ENCODE results near the gene NPLOC4.

Gene NPLOC4

GRCh38 chr17:81550285-81550684 is 86.6 kb downstream of the NPLOC4 start:
- H3K4me3 ChIP-seq (ENCODE audit: low read depth, low read length), result no peak overlapping the region
- no peak for DNase-seq (ENCODE audit: low read depth)
- TF ChIP-seq, protein P1, sequence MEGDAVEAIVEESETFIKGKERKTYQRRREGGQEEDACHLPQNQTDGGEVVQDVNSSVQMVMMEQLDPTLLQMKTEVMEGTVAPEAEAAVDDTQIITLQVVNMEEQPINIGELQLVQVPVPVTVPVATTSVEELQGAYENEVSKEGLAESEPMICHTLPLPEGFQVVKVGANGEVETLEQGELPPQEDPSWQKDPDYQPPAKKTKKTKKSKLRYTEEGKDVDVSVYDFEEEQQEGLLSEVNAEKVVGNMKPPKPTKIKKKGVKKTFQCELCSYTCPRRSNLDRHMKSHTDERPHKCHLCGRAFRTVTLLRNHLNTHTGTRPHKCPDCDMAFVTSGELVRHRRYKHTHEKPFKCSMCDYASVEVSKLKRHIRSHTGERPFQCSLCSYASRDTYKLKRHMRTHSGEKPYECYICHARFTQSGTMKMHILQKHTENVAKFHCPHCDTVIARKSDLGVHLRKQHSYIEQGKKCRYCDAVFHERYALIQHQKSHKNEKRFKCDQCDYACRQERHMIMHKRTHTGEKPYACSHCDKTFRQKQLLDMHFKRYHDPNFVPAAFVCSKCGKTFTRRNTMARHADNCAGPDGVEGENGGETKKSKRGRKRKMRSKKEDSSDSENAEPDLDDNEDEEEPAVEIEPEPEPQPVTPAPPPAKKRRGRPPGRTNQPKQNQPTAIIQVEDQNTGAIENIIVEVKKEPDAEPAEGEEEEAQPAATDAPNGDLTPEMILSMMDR (IDR thresholded peaks at IDR 0.05; ENCODE audit: control insufficient read depth, extremely low read depth, insufficient read depth), result no peak

DNA sequence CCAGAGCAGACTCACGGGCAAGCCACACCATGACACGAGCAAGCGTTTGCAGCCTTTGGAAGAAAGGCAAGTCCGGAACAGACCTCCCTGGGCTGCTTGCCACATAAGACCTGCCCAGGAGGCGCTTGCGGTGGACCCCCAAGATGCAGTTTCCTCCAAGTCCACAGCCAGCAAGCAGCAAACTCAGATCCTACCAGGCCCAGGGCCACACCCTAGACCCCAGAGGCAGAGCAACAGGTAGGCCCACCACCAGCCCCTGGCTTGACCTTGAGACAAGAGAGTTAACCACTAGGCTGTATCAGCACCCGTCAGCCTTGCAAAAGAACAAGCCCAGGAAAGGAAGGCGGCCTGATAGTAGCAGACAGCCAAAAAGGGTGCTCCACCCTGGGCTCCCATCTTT is 87.1 kb downstream of the NPLOC4 start:
- TF ChIP-seq, protein P1 (IDR thresholded peaks at IDR 0.05; ENCODE audit: control insufficient read depth, extremely low read depth, insufficient read depth), result no peak
- DNase-seq (ENCODE audit: low read depth), result no peak
- no peak overlapping the region for H3K4me3 ChIP-seq (ENCODE audit: low read depth, low read length)

DNA sequence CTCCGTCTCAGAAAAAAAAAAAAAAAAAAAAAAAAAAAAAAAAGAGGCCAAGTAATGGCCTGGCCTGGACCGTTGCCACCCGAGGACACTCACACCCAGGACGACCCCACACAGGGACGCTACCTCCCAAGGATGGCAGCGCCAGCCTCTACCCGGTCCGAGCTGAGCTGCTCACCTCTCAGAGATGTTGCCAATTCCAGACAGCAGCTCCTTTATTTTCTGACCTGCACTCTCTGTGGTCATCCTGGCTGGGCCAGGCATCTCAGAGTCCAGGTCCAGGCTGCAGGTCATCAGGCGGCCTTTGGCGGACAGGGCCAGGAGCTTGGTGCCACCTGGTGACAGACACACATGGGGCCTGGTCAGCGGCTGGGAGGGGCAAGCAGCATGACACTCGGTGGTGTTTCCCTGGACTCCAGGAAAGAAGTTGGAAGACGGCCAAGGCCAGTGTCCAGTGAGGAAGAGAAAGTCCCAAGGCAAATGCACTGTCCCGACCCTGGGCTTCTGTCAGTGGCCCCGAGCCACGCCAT is 87.8 kb downstream of the NPLOC4 start:
- H3K4me3 ChIP-seq (ENCODE audit: low read depth, low read length), result no peak overlapping the region
- TF ChIP-seq, protein P1 (IDR thresholded peaks at IDR 0.05; ENCODE audit: control insufficient read depth, extremely low read depth, insufficient read depth), result no peak
- no peak for DNase-seq (ENCODE audit: low read depth)

- TF ChIP-seq, protein P1 (IDR thresholded peaks at IDR 0.05; ENCODE audit: control insufficient read depth, extremely low read depth, insufficient read depth), result no peak
- H3K4me3 ChIP-seq (ENCODE audit: low read depth, low read length), result no peak overlapping the region
- no peak for DNase-seq (ENCODE audit: low read depth)
These were observed 89.3 kb downstream of the NPLOC4 start for GRCh38 chr17:81547614-81547982.

- DNase-seq (ENCODE audit: low read depth), result no peak
- H3K4me3 ChIP-seq (ENCODE audit: low read depth, low read length), result no peak overlapping the region
- TF ChIP-seq, protein P1 (IDR thresholded peaks at IDR 0.05; ENCODE audit: control insufficient read depth, extremely low read depth, insufficient read depth), result no peak
These were observed 89.9 kb downstream of the NPLOC4 start for GRCh38 chr17:81546906-81547613.

DNA sequence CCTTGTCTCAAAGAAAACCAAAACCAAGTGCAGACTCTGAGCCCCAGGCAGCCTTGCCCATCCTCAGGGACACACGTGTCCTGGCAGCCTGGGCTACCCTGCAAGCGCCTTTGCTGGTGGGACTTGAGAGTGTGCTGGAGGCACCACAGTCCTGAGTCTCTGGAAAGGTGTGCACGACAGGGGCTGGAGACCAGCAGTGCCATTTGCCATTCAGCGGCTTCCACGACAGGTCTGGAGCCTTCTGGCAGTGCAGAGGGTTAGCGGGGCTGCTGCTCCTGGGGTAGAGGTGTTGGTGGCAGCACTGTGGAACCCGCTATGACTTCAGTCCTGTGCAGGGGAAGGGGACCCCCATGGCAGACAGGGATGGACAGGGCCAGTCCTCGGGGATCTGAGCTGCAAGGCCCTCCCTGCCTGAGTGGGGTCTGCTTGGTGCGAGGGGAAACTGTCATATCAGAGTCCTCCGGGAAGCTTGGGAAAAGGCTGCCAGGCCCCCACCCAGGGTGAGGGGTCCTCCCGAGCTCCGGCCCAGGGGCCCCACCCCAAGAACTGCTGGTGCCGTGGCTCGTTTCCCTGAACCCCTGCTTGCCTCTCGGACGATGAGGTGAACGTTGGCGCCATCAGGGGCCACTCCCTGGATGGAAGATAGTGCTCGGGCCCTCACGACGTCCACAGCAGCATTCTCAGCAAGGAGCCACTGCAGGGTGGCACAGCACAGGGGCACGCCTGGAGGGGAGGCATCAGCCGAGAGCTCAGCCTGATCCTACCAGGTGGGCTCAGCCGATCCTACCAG is 91.6 kb downstream of the NPLOC4 start:
- no peak overlapping the region for H3K4me3 ChIP-seq (ENCODE audit: low read depth, low read length)
- TF ChIP-seq, protein P1 (IDR thresholded peaks at IDR 0.05; ENCODE audit: control insufficient read depth, extremely low read depth, insufficient read depth), result no peak

More for the DNA sequence above, 91.6 kb downstream of the NPLOC4 start:
- no peak for DNase-seq (ENCODE audit: low read depth)
